GM23338 (cell line): ENCODE results near the gene FTO. TPM values are rescaled to one million over a fixed set of nuclear protein-coding genes. Genes with fewer than 3 reads are reported as not detected.

ENCODE experiments used
- ATAC-seq: fragments of 200-7000 bp; cut with Tn5 transposase; 3 replicates; pipeline ENCODE4 v1.9.1; 2020
- DNase-seq: peaks from one replicate; pipeline ENCODE4 v3.0.0-alpha.2; 2015; ENCODE audit warnings: low spot score
- H2AFZ ChIP-seq: fragments of 200-600 bp; sonication (generic); 2 replicates; pipeline ENCODE4 v1.8.0; 2016; ENCODE audit warnings: antibody characterized with exemption, mild to moderate bottlenecking, moderate library complexity
- H3F3A ChIP-seq: fragments of 200-600 bp; sonication (generic); replicated peaks from 2 replicates; pipeline ENCODE4 v1.8.0; 2017; ENCODE audit warnings: antibody characterized with exemption, mixed run types, low read depth
- H3K27ac ChIP-seq: fragments of 200-600 bp; sonication (generic); 2 replicates; pipeline ENCODE4 v1.6.1; 2016; ENCODE audit warnings: low read depth
- H3K27me3 ChIP-seq: fragments of 200-600 bp; sonication (generic); 2 replicates; pipeline ENCODE4 v1.8.0; 2016; ENCODE audit warnings: mild to moderate bottlenecking, mixed run types, moderate library complexity; ENCODE audit not compliant: insufficient read depth
- H3K36me3 ChIP-seq: fragments of 200-600 bp; sonication (generic); 2 replicates; pipeline ENCODE4 v1.8.0; 2016; ENCODE audit warnings: mild to moderate bottlenecking; ENCODE audit not compliant: insufficient read depth
- H3K4me1 ChIP-seq: fragments of 200-600 bp; sonication (generic); 2 replicates; pipeline ENCODE4 v1.8.0; 2016; ENCODE audit warnings: mild to moderate bottlenecking, moderate library complexity; ENCODE audit not compliant: insufficient read depth
- H3K4me2 ChIP-seq: fragments of 200-600 bp; sonication (generic); 2 replicates; pipeline ENCODE4 v1.7.1; 2017; ENCODE audit warnings: mixed run types
- H3K4me3 ChIP-seq: fragments of 200-600 bp; sonication (generic); 2 replicates; pipeline ENCODE4 v1.6.1; 2016; ENCODE audit warnings: mixed run types
- H3K79me2 ChIP-seq: fragments of 200-600 bp; sonication (generic); replicated peaks from 2 replicates; pipeline ENCODE4 v1.8.0; 2017; ENCODE audit warnings: mild to moderate bottlenecking; ENCODE audit not compliant: insufficient read depth
- H3K9me2 ChIP-seq: fragments of 200-600 bp; sonication (generic); 2 replicates; pipeline ENCODE4 v1.8.0; 2017; ENCODE audit not compliant: insufficient read depth
- H4K20me1 ChIP-seq: fragments of 200-600 bp; sonication (generic); replicated peaks from 2 replicates; pipeline ENCODE4 v1.8.0; 2017; ENCODE audit warnings: mild to moderate bottlenecking; ENCODE audit not compliant: insufficient read depth
- H3K27ac Mint-ChIP-seq: 2 replicates; pipeline ENCODE4 v1.8.0; 2020; ENCODE audit warnings: inconsistent platforms, mild to moderate bottlenecking, moderate library complexity, mixed read lengths
- H3K27me3 Mint-ChIP-seq: 3 replicates; pipeline ENCODE4 v1.8.0; 2022; ENCODE audit warnings: low read depth, mild to moderate bottlenecking, moderate library complexity, mixed read lengths, inconsistent platforms; ENCODE audit not compliant: insufficient read depth, poor library complexity
- H3K36me3 Mint-ChIP-seq: 3 replicates; pipeline ENCODE4 v1.8.0; 2021; ENCODE audit warnings: low read depth, mild to moderate bottlenecking, inconsistent platforms, moderate library complexity, mixed read lengths
- H3K4me1 Mint-ChIP-seq: 3 replicates; pipeline ENCODE4 v1.8.0; 2020; ENCODE audit warnings: mild to moderate bottlenecking, inconsistent platforms, mixed read lengths
- H3K4me3 Mint-ChIP-seq: 3 replicates; pipeline ENCODE4 v1.8.0; 2021; ENCODE audit warnings: moderate library complexity, mild to moderate bottlenecking, inconsistent platforms, mixed read lengths
- H3K9me3 Mint-ChIP-seq: 3 replicates; pipeline ENCODE4 v1.8.0; 2020; ENCODE audit warnings: moderate library complexity, mild to moderate bottlenecking, inconsistent platforms, mixed read lengths
- CREB1 ChIP-seq: fragments of 250-450 bp; sonication (Bioruptor Pico); IDR thresholded peaks from 2 replicates; pipeline ENCODE4 v1.5.0; 2020; ENCODE audit warnings: low read depth, mild to moderate bottlenecking, moderate library complexity
- CTCF ChIP-seq, 2 experiments: fragments of 200-600 bp in 1 of 2; sonication (generic) in 1 of 2; conservative IDR thresholded peaks; 2 replicates each; pipeline versions ENCODE4 v1.5.1 to v1.6.1; 2016 to 2017; ENCODE audit warnings: antibody characterized with exemption in 2 of 2, low read depth in 2 of 2, mild to moderate bottlenecking in 2 of 2, moderate library complexity in 1 of 2
- EZH2 ChIP-seq: fragments of 200-600 bp; sonication (generic); IDR thresholded peaks from one replicate; pipeline ENCODE4 v1.8.0; 2017; ENCODE audit warnings: antibody characterized with exemption, mild to moderate bottlenecking, low read depth; ENCODE audit not compliant: unreplicated experiment
- EZH2phosphoT487 ChIP-seq: fragments of 200-600 bp; sonication (generic); IDR thresholded peaks from one replicate; pipeline ENCODE4 v1.8.1; 2018; ENCODE audit warnings: antibody characterized with exemption; ENCODE audit not compliant: unreplicated experiment
- POLR2AphosphoS5 ChIP-seq: IDR thresholded peaks from 2 replicates; pipeline ENCODE4 v1.6.1; 2016; ENCODE audit warnings: antibody characterized with exemption, low read depth
- ZNF114 ChIP-seq: fragments of 250-450 bp; sonication (Bioruptor Pico); IDR thresholded peaks from 2 replicates; pipeline ENCODE4 v1.5.0; 2020; ENCODE audit warnings: mild to moderate bottlenecking, moderate library complexity
- ZNF331 ChIP-seq: fragments of 250-450 bp; sonication (Bioruptor Pico); IDR thresholded peaks from 2 replicates; pipeline ENCODE4 v1.5.0; 2020; ENCODE audit warnings: low read depth, mild to moderate bottlenecking, moderate library complexity
- polyA plus RNA-seq: library from polyadenylated mRNA; unstranded; fragments of >200 nt; fragmentation: Nextera tagmentation; extraction: Ambion mirVana; gene quantifications from 2 replicates; pipeline ENCODE4 v1.2.1, GENCODE V29; 2016
- total RNA-seq: library from RNA; depleted of rRNA; stranded (reverse); fragments of >200 nt; shearing (Covaris generic); gene quantifications from 2 replicates; pipeline ENCODE4 v1.2.3, GENCODE V29; 2014
- TF ChIP-seq, protein P1 (sequence below): fragments of 250-450 bp; sonication (Bioruptor Pico); IDR thresholded peaks from 2 replicates; pipeline ENCODE4 v1.5.0; 2020; ENCODE audit warnings: mild to moderate bottlenecking, moderate library complexity

FTO gene
- total and polyA plus RNA-seq, 2 experiments from 2014 or later: 17.7 to 69.6 TPM

- TF ChIP-seq, protein P1, sequence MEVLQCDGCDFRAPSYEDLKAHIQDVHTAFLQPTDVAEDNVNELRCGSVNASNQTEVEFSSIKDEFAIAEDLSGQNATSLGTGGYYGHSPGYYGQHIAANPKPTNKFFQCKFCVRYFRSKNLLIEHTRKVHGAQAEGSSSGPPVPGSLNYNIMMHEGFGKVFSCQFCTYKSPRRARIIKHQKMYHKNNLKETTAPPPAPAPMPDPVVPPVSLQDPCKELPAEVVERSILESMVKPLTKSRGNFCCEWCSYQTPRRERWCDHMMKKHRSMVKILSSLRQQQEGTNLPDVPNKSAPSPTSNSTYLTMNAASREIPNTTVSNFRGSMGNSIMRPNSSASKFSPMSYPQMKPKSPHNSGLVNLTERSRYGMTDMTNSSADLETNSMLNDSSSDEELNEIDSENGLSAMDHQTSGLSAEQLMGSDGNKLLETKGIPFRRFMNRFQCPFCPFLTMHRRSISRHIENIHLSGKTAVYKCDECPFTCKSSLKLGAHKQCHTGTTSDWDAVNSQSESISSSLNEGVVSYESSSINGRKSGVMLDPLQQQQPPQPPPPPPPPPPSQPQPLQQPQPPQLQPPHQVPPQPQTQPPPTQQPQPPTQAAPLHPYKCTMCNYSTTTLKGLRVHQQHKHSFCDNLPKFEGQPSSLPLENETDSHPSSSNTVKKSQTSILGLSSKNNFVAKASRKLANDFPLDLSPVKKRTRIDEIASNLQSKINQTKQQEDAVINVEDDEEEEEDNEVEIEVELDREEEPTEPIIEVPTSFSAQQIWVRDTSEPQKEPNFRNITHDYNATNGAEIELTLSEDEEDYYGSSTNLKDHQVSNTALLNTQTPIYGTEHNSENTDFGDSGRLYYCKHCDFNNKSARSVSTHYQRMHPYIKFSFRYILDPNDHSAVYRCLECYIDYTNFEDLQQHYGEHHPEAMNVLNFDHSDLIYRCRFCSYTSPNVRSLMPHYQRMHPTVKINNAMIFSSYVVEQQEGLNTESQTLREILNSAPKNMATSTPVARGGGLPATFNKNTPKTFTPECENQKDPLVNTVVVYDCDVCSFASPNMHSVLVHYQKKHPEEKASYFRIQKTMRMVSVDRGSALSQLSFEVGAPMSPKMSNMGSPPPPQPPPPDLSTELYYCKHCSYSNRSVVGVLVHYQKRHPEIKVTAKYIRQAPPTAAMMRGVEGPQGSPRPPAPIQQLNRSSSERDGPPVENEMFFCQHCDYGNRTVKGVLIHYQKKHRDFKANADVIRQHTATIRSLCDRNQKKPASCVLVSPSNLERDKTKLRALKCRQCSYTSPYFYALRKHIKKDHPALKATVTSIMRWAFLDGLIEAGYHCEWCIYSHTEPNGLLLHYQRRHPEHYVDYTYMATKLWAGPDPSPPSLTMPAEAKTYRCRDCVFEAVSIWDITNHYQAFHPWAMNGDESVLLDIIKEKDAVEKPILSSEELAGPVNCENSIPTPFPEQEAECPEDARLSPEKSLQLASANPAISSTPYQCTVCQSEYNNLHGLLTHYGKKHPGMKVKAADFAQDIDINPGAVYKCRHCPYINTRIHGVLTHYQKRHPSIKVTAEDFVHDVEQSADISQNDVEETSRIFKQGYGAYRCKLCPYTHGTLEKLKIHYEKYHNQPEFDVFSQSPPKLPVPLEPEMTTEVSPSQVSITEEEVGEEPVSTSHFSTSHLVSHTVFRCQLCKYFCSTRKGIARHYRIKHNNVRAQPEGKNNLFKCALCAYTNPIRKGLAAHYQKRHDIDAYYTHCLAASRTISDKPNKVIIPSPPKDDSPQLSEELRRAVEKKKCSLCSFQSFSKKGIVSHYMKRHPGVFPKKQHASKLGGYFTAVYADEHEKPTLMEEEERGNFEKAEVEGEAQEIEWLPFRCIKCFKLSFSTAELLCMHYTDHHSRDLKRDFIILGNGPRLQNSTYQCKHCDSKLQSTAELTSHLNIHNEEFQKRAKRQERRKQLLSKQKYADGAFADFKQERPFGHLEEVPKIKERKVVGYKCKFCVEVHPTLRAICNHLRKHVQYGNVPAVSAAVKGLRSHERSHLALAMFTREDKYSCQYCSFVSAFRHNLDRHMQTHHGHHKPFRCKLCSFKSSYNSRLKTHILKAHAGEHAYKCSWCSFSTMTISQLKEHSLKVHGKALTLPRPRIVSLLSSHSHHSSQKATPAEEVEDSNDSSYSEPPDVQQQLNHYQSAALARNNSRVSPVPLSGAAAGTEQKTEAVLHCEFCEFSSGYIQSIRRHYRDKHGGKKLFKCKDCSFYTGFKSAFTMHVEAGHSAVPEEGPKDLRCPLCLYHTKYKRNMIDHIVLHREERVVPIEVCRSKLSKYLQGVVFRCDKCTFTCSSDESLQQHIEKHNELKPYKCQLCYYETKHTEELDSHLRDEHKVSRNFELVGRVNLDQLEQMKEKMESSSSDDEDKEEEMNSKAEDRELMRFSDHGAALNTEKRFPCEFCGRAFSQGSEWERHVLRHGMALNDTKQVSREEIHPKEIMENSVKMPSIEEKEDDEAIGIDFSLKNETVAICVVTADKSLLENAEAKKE (CRISPR knock-in tag): no peak
- TF ChIP-seq EZH2: no peak
- TF ChIP-seq ZNF114 (CRISPR knock-in tag): no peak
- TF ChIP-seq CTCF (conservative IDR thresholded peaks at IDR 0.05; ENCODE audit: low read depth in 2 of 2): no peak
- TF ChIP-seq CREB1 (CRISPR knock-in tag): no peak
These were observed 251.4 kb downstream of the FTO start (continued) for GRCh38 chr16:53955221-53955875.

- DNase-seq (no peak), ATAC-seq (no peak)
- no peak overlapping the region for H3K4me3 Mint-ChIP-seq
- no peaks in the 10 kb centered on the region for H3K36me3 Mint-ChIP-seq
- no peak overlapping the region for H2AFZ ChIP-seq
- no peak overlapping the region for H3K27ac ChIP-seq
- H3K9me2 ChIP-seq: no peaks in the 10 kb centered on the region
- no peaks in the 10 kb centered on the region for H3F3A ChIP-seq
- H4K20me1 ChIP-seq: peaks cover 4% of the 10 kb centered on the region; the same call in 1 of the 2 replicates
- no peaks in the 10 kb centered on the region for H3K27me3 Mint-ChIP-seq
- H3K9me3 Mint-ChIP-seq: no peaks in the 10 kb centered on the region
- no peaks in the 10 kb centered on the region for H3K27me3 ChIP-seq
- no peaks in the 10 kb centered on the region for H3K79me2 ChIP-seq
- no peaks in the 10 kb centered on the region for H3K4me1 ChIP-seq
- no peak overlapping the region for H3K27ac Mint-ChIP-seq
- peaks cover 9% of the 10 kb centered on the region; the same call in 2 of the 3 replicates for H3K4me1 Mint-ChIP-seq
- no peaks in the 10 kb centered on the region for H3K36me3 ChIP-seq
- H3K4me3 ChIP-seq: no peak overlapping the region
- no peak overlapping the region for H3K4me2 ChIP-seq
- no peak for TF ChIP-seq POLR2AphosphoS5
- TF ChIP-seq EZH2phosphoT487: no peak
- no peak for TF ChIP-seq ZNF331 (CRISPR knock-in tag)
These were observed 254.5 kb downstream of the FTO start for GRCh38 chr16:53958341-53958880.
